MM.1S (cell line): ENCODE results near the gene PARP4.

Experiments used
- DNase-seq: peaks from one replicate; pipeline ENCODE4 v3.0.0-alpha.2; 2015
- H2AFZ ChIP-seq: fragments of 300-600 bp; sonication (generic); 2 replicates; pipeline ENCODE4 v1.6.0; 2016; ENCODE audit warnings: antibody characterized with exemption, low read length
- H3F3A ChIP-seq: fragments of 300-600 bp; sonication (generic); 2 replicates; pipeline ENCODE4 v1.6.1; 2016; ENCODE audit warnings: mild to moderate bottlenecking, antibody characterized with exemption, low read length, moderate library complexity, mixed read lengths; ENCODE audit not compliant: insufficient read depth
- H3K27ac ChIP-seq: fragments of 300-600 bp; sonication (generic); 2 replicates; pipeline ENCODE4 v1.5.1; 2016; ENCODE audit warnings: mild to moderate bottlenecking, low read length
- H3K27me3 ChIP-seq: fragments of 300-600 bp; sonication (generic); replicated peaks from 2 replicates; pipeline ENCODE4 v1.6.0; 2016; ENCODE audit warnings: low read length; ENCODE audit not compliant: insufficient read depth
- H3K36me3 ChIP-seq: fragments of 300-600 bp; sonication (generic); replicated peaks from 2 replicates; pipeline ENCODE4 v1.6.1; 2016; ENCODE audit warnings: mild to moderate bottlenecking, low read length, mixed read lengths; ENCODE audit not compliant: insufficient read depth
- H3K4me1 ChIP-seq: fragments of 300-600 bp; sonication (generic); 2 replicates; pipeline ENCODE4 v1.6.1; 2016; ENCODE audit warnings: low read length, mixed read lengths
- H3K4me2 ChIP-seq: fragments of 300-600 bp; sonication (generic); 2 replicates; pipeline ENCODE4 v1.6.0; 2016; ENCODE audit warnings: low read depth, low read length
- H3K4me3 ChIP-seq: fragments of 300-600 bp; sonication (generic); 2 replicates; pipeline ENCODE4 v1.5.1; 2016; ENCODE audit warnings: low read length, mixed read lengths
- H3K79me2 ChIP-seq: fragments of 300-600 bp; sonication (generic); 2 replicates; pipeline ENCODE4 v1.6.1; 2016; ENCODE audit warnings: mixed run types, low read length, mixed read lengths
- H3K9ac ChIP-seq: fragments of 300-600 bp; sonication (generic); 2 replicates; pipeline ENCODE4 v1.6.1; 2016; ENCODE audit warnings: low read length, mixed read lengths
- H3K9me2 ChIP-seq: fragments of 300-600 bp; sonication (generic); replicated peaks from 2 replicates; pipeline ENCODE4 v1.6.1; 2016; ENCODE audit warnings: mild to moderate bottlenecking, low read length, mixed read lengths; ENCODE audit not compliant: insufficient read depth
- H3K9me3 ChIP-seq: fragments of 300-600 bp; sonication (generic); replicated peaks from 2 replicates; pipeline ENCODE4 v1.6.1; 2016; ENCODE audit warnings: mild to moderate bottlenecking, low read length, mixed read lengths; ENCODE audit not compliant: insufficient read depth
- H4K20me1 ChIP-seq: fragments of 300-600 bp; sonication (generic); 2 replicates; pipeline ENCODE4 v1.6.1; 2016; ENCODE audit warnings: mild to moderate bottlenecking, low read length, moderate library complexity, mixed read lengths; ENCODE audit not compliant: insufficient read depth
- CTCF ChIP-seq: fragments of 300-600 bp; sonication (generic); IDR thresholded peaks from 2 replicates; pipeline ENCODE4 v1.5.1; 2016; ENCODE audit warnings: antibody characterized with exemption, low read length, mixed read lengths
- EZH2 ChIP-seq: fragments of 300-600 bp; sonication (generic); optimal IDR thresholded peaks from 2 replicates; pipeline ENCODE3; 2017; ENCODE audit warnings: low read depth, mild to moderate bottlenecking, antibody characterized with exemption, low read length, mixed read lengths
- EZH2phosphoT487 ChIP-seq: fragments of 300-600 bp; sonication (generic); IDR thresholded peaks from 2 replicates; pipeline ENCODE4 v1.6.1; 2018; ENCODE audit warnings: antibody characterized with exemption, low read length

Gene PARP4

GRCh38 chr13:24539500-24540165, 27.1 kb upstream of the PARP4 start:
- Histone ChIP-seq H3K4me3 (no peak overlapping the region), H3K9me2 (no peaks in the 10 kb centered on the region), H3K4me2 (no peak overlapping the region), H3K79me2 (no peaks in the 10 kb centered on the region), H3K27me3 (no peaks in the 10 kb centered on the region), H3K9me3 (no peaks in the 10 kb centered on the region), H4K20me1 (no peaks in the 10 kb centered on the region), H3K27ac (no peak overlapping the region), H3K4me1 (no peaks in the 10 kb centered on the region), H3F3A (no peaks in the 10 kb centered on the region), H3K36me3 (no peaks in the 10 kb centered on the region), H3K9ac (no peak overlapping the region), H2AFZ (no peak overlapping the region)
- no peak for TF ChIP-seq EZH2phosphoT487
- TF ChIP-seq CTCF = no peak
- TF ChIP-seq EZH2 = no peak
- DNase-seq = no peak

- DNase-seq = no peak
- Histone ChIP-seq H3K4me1 (no peaks in the 10 kb centered on the region), H3K36me3 (no peaks in the 10 kb centered on the region), H4K20me1 (no peaks in the 10 kb centered on the region), H3K4me3 (no peak overlapping the region), H3K27me3 (no peaks in the 10 kb centered on the region), H3K4me2 (no peak overlapping the region), H3K9ac (no peak overlapping the region), H3K9me3 (no peaks in the 10 kb centered on the region), H2AFZ (no peak overlapping the region), H3K79me2 (no peaks in the 10 kb centered on the region), H3F3A (no peaks in the 10 kb centered on the region), H3K27ac (no peak overlapping the region), H3K9me2 (no peaks in the 10 kb centered on the region)
- TF ChIP-seq EZH2phosphoT487 = no peak
- TF ChIP-seq EZH2 = no peak
- TF ChIP-seq CTCF = no peak
Observed at GRCh38 chr13:24529478-24529877, 16.9 kb upstream of the PARP4 start.

- Histone ChIP-seq H3K9me3 (no peaks in the 10 kb centered on the region), H3F3A (no peaks in the 10 kb centered on the region), H3K4me1 (no peaks in the 10 kb centered on the region), H3K27me3 (no peaks in the 10 kb centered on the region), H2AFZ (no peak overlapping the region), H3K9me2 (no peaks in the 10 kb centered on the region), H3K27ac (no peak overlapping the region), H3K4me3 (no peak overlapping the region), H3K36me3 (no peaks in the 10 kb centered on the region), H3K9ac (no peak overlapping the region), H3K79me2 (no peaks in the 10 kb centered on the region), H4K20me1 (no peaks in the 10 kb centered on the region), H3K4me2 (no peak overlapping the region)
- TF ChIP-seq EZH2phosphoT487 (no peak), EZH2 (no peak), CTCF (no peak)
- DNase-seq = no peak
Observed at GRCh38 chr13:24528816-24529398, 16.3 kb upstream of the PARP4 start.
